Measurements from ENCODE around the gene PDCD1LG2.

DNA sequence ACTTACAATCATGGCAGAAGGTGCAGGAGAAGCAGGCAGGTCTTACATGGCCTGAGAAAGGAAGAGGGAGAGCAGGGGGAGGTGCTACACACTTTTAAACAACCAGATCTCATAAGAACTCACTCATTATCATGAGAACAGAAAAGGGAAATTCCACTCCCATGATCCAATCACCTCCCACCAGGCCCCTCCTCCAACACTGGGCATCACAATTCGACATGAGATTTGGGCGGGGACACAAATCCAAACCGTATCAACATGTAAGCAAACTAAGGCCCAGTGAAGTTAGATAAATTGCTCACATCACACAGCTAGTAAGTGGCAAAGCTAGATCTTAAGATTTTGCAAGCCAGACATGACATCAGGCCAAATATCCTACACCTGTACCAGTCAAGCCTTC is 70.3 kb downstream of the PDCD1LG2 start:
- TF ChIP-seq, protein P1, sequence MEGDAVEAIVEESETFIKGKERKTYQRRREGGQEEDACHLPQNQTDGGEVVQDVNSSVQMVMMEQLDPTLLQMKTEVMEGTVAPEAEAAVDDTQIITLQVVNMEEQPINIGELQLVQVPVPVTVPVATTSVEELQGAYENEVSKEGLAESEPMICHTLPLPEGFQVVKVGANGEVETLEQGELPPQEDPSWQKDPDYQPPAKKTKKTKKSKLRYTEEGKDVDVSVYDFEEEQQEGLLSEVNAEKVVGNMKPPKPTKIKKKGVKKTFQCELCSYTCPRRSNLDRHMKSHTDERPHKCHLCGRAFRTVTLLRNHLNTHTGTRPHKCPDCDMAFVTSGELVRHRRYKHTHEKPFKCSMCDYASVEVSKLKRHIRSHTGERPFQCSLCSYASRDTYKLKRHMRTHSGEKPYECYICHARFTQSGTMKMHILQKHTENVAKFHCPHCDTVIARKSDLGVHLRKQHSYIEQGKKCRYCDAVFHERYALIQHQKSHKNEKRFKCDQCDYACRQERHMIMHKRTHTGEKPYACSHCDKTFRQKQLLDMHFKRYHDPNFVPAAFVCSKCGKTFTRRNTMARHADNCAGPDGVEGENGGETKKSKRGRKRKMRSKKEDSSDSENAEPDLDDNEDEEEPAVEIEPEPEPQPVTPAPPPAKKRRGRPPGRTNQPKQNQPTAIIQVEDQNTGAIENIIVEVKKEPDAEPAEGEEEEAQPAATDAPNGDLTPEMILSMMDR (IDR thresholded peaks at IDR 0.05): no peak
- TF ChIP-seq JUND (IDR thresholded peaks at IDR 0.05) (no peak), POLR2AphosphoS5 (IDR thresholded peaks at IDR 0.05; ENCODE audit: low read depth, low read length) (no peak), NFIC (IDR thresholded peaks at IDR 0.05; ENCODE audit: borderline replicate concordance) (no peak)

All from SK-N-SH (cell line).